ENCODE results near the gene COA3. TPM values are rescaled to one million over a fixed set of nuclear protein-coding genes. Genes with fewer than 3 reads are reported as not detected.

Gene COA3
- total RNA-seq, 1 experiment from 2014 or later: 54.2 TPM

DNA sequence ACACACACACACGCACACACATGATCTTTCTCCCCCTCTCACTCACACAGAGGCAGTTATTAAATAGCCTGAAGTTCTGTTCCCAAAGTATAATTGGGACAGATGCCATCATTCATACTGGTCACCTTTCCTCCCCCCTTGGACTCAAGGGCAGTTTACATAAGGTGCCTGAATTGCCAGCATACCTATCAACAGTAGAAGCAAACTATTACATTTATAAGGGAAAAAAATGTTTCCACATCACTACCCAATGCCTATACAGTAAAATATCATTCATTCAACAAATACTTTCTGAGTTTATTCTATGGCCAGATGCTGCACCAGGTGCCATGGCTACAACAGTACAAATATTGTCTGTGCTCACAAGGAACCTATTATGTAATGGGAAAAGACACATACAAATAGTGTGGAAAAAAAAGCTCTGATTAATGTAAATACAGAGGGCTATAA lies 6.4 kb upstream of the COA3 start:
- no peak overlapping the region for H3K27ac Mint-ChIP-seq
- POLR2A ChIA-PET: interaction anchor here (0.6 kb wide), 2 partner anchors 95 to 1321 kb away, joined by 3 to 6 read pairs; no protein-coding TSS in a partner anchor
- H3K4me1 Mint-ChIP-seq: no peaks in the 10 kb centered on the region
- no peak for TF ChIP-seq TEAD4 (CRISPR knock-in tag; IDR thresholded peaks at IDR 0.05)
- TF ChIP-seq ATF1 (CRISPR knock-in tag; IDR thresholded peaks at IDR 0.05): no peak
- no peak for TF ChIP-seq ETV6 (CRISPR knock-in tag; IDR thresholded peaks at IDR 0.05)
- no peak for TF ChIP-seq TCF7 (CRISPR knock-in tag; IDR thresholded peaks at IDR 0.05; ENCODE audit: low read depth)
- no peak for TF ChIP-seq FOXP1 (CRISPR knock-in tag; IDR thresholded peaks at IDR 0.05; ENCODE audit: borderline replicate concordance)
- no peak for TF ChIP-seq KAT7 (CRISPR knock-in tag; IDR thresholded peaks at IDR 0.05; ENCODE audit: borderline replicate concordance)
- no peak for TF ChIP-seq JUN (CRISPR knock-in tag; IDR thresholded peaks at IDR 0.05)
- TF ChIP-seq CBFB (CRISPR knock-in tag; IDR thresholded peaks at IDR 0.05; ENCODE audit: low read depth): no peak
- no peak for TF ChIP-seq ZNF423 (CRISPR knock-in tag; IDR thresholded peaks at IDR 0.05)
- TF ChIP-seq, protein P1, sequence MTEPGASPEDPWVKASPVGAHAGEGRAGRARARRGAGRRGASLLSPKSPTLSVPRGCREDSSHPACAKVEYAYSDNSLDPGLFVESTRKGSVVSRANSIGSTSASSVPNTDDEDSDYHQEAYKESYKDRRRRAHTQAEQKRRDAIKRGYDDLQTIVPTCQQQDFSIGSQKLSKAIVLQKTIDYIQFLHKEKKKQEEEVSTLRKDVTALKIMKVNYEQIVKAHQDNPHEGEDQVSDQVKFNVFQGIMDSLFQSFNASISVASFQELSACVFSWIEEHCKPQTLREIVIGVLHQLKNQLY (CRISPR knock-in tag; IDR thresholded peaks at IDR 0.05): no peak
- no peak for TF ChIP-seq ZNF121 (CRISPR knock-in tag; IDR thresholded peaks at IDR 0.05)
- TF ChIP-seq SOX15 (CRISPR knock-in tag; IDR thresholded peaks at IDR 0.05): no peak
- TF ChIP-seq ESRRA (CRISPR knock-in tag; IDR thresholded peaks at IDR 0.05; ENCODE audit: borderline replicate concordance): no peak
- no peak for TF ChIP-seq OVOL2 (CRISPR knock-in tag; IDR thresholded peaks at IDR 0.05; ENCODE audit: borderline replicate concordance)
- no peak for TF ChIP-seq RORB (CRISPR knock-in tag; IDR thresholded peaks at IDR 0.05)
- no peak for TF ChIP-seq ZNF219 (CRISPR knock-in tag; IDR thresholded peaks at IDR 0.05; ENCODE audit: borderline replicate concordance)
- no peak for TF ChIP-seq NFYB (CRISPR knock-in tag; conservative IDR thresholded peaks at IDR 0.05; ENCODE audit: low read depth)
- TF ChIP-seq, protein P2, sequence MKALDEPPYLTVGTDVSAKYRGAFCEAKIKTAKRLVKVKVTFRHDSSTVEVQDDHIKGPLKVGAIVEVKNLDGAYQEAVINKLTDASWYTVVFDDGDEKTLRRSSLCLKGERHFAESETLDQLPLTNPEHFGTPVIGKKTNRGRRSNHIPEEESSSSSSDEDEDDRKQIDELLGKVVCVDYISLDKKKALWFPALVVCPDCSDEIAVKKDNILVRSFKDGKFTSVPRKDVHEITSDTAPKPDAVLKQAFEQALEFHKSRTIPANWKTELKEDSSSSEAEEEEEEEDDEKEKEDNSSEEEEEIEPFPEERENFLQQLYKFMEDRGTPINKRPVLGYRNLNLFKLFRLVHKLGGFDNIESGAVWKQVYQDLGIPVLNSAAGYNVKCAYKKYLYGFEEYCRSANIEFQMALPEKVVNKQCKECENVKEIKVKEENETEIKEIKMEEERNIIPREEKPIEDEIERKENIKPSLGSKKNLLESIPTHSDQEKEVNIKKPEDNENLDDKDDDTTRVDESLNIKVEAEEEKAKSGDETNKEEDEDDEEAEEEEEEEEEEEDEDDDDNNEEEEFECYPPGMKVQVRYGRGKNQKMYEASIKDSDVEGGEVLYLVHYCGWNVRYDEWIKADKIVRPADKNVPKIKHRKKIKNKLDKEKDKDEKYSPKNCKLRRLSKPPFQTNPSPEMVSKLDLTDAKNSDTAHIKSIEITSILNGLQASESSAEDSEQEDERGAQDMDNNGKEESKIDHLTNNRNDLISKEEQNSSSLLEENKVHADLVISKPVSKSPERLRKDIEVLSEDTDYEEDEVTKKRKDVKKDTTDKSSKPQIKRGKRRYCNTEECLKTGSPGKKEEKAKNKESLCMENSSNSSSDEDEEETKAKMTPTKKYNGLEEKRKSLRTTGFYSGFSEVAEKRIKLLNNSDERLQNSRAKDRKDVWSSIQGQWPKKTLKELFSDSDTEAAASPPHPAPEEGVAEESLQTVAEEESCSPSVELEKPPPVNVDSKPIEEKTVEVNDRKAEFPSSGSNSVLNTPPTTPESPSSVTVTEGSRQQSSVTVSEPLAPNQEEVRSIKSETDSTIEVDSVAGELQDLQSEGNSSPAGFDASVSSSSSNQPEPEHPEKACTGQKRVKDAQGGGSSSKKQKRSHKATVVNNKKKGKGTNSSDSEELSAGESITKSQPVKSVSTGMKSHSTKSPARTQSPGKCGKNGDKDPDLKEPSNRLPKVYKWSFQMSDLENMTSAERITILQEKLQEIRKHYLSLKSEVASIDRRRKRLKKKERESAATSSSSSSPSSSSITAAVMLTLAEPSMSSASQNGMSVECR (CRISPR knock-in tag; IDR thresholded peaks at IDR 0.05; ENCODE audit: borderline replicate concordance): no peak
- DNase-seq (ENCODE audit: low spot score) (no peak), ATAC-seq (no peak)
- H3K27me3 Mint-ChIP-seq (ENCODE audit: low read depth): peaks cover 16% of the 10 kb centered on the region
- no peak overlapping the region for H3K4me3 Mint-ChIP-seq
- H3K9me3 Mint-ChIP-seq: no peaks in the 10 kb centered on the region
- CTCF ChIA-PET: interaction anchor here (1.8 kb wide), 1 partner anchor 19 kb away, joined by 5 read pairs; the partner anchor contains the start of gene BECN1
- peaks cover 5% of the 10 kb centered on the region for H3K36me3 Mint-ChIP-seq

DNA sequence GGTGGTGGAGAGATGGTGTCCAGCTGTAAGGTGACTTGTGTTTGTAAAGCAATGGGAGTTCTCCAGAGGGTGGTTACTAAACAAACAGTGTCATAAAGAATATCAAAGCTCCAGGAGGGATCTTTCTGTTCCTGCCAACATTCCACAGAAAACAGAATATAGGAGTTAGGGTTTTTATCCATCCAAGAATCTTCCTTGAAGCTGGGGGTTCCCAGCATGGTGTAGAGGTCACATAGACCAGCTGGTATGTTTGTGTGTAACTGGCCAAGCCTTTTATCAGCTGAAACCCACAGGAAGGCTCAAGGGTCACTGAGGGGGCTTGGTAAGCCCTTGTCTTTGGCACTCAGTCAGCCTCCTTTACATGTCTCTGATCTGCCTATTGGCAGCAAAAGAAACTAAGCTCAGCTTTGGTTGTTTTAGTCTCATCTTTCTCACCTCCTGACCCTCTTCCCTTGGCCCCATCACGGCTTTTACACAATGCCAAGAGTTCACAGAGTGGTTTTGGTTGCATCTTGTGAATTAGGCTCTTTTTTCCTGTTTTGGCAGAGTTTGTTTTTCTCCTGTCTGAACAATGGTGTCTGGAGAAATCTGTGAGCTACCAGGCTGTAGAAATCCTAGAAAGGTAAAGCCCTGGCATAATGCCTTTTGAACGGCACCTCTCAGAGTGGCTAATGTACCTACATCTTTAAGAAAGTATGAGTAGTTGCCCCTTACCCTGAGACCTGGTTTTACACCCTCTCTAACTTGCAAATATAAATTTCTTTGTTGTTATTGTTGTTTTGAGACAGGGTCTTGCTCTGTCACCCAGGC lies 4.8 kb upstream of the COA3 start:
- H3K36me3 Mint-ChIP-seq: peaks cover 4% of the 10 kb centered on the region
- H3K27ac Mint-ChIP-seq: no peak overlapping the region
- H3K27me3 Mint-ChIP-seq (ENCODE audit: low read depth): peaks cover 29% of the 10 kb centered on the region
- DNase-seq (ENCODE audit: low spot score) (no peak), ATAC-seq (no peak)
- ChIA-PET POLR2A (no interaction called here), CTCF (interaction anchor here (1.1 to 3.0 kb wide), 4 partner anchors 17 to 226 kb away, joined by 3 to 12 read pairs (median 4); partner anchors contain the start of genes BECN1 and PSMC3IP)
- H3K4me3 Mint-ChIP-seq: no peak overlapping the region
- no peaks in the 10 kb centered on the region for H3K4me1 Mint-ChIP-seq
- TF ChIP-seq GABPB1 (CRISPR knock-in tag; IDR thresholded peaks at IDR 0.05): no peak
- TF ChIP-seq SP1 (CRISPR knock-in tag; conservative IDR thresholded peaks at IDR 0.05): no peak
- no peak for TF ChIP-seq SOX15 (CRISPR knock-in tag; IDR thresholded peaks at IDR 0.05)
- TF ChIP-seq, protein P3, sequence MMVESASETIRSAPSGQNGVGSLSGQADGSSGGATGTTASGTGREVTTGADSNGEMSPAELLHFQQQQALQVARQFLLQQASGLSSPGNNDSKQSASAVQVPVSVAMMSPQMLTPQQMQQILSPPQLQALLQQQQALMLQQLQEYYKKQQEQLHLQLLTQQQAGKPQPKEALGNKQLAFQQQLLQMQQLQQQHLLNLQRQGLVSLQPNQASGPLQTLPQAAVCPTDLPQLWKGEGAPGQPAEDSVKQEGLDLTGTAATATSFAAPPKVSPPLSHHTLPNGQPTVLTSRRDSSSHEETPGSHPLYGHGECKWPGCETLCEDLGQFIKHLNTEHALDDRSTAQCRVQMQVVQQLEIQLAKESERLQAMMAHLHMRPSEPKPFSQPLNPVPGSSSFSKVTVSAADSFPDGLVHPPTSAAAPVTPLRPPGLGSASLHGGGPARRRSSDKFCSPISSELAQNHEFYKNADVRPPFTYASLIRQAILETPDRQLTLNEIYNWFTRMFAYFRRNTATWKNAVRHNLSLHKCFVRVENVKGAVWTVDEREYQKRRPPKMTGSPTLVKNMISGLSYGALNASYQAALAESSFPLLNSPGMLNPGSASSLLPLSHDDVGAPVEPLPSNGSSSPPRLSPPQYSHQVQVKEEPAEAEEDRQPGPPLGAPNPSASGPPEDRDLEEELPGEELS (CRISPR knock-in tag; IDR thresholded peaks at IDR 0.05): no peak
- no peak for TF ChIP-seq ATF1 (CRISPR knock-in tag; IDR thresholded peaks at IDR 0.05)
- TF ChIP-seq, protein P4, sequence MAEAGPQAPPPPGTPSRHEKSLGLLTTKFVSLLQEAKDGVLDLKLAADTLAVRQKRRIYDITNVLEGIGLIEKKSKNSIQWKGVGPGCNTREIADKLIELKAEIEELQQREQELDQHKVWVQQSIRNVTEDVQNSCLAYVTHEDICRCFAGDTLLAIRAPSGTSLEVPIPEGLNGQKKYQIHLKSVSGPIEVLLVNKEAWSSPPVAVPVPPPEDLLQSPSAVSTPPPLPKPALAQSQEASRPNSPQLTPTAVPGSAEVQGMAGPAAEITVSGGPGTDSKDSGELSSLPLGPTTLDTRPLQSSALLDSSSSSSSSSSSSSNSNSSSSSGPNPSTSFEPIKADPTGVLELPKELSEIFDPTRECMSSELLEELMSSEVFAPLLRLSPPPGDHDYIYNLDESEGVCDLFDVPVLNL (CRISPR knock-in tag; IDR thresholded peaks at IDR 0.05; ENCODE audit: borderline replicate concordance, low read depth): no peak
- TF ChIP-seq NR2C2 (CRISPR knock-in tag; IDR thresholded peaks at IDR 0.05): no peak
- TF ChIP-seq, protein P5, sequence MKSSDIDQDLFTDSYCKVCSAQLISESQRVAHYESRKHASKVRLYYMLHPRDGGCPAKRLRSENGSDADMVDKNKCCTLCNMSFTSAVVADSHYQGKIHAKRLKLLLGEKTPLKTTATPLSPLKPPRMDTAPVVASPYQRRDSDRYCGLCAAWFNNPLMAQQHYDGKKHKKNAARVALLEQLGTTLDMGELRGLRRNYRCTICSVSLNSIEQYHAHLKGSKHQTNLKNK (CRISPR knock-in tag; IDR thresholded peaks at IDR 0.05): no peak
- H3K9me3 Mint-ChIP-seq: peaks cover 6% of the 10 kb centered on the region
